AG10803 (cell line): ENCODE measurements around the gene ELOF1.
"Not testable (repeated sequence)": the region's sequence is repeated elsewhere in the genome, so short reads cannot be mapped to it uniquely, and the experiment has no call there.

ENCODE experiments used
- DNase-seq: peaks from one replicate; pipeline ENCODE4 v3.0.0; 2010; ENCODE audit warnings: low read depth
- H3K4me3 ChIP-seq: 2 replicates; pipeline ENCODE4 v1.5.1; 2011; ENCODE audit warnings: mild to moderate bottlenecking, low read length, control low read depth
- CTCF ChIP-seq: conservative IDR thresholded peaks from 2 replicates; pipeline ENCODE4 v1.5.1; 2011; ENCODE audit warnings: mild to moderate bottlenecking, low read length, control low read depth, inconsistent platforms

The ELOF1 gene

DNA sequence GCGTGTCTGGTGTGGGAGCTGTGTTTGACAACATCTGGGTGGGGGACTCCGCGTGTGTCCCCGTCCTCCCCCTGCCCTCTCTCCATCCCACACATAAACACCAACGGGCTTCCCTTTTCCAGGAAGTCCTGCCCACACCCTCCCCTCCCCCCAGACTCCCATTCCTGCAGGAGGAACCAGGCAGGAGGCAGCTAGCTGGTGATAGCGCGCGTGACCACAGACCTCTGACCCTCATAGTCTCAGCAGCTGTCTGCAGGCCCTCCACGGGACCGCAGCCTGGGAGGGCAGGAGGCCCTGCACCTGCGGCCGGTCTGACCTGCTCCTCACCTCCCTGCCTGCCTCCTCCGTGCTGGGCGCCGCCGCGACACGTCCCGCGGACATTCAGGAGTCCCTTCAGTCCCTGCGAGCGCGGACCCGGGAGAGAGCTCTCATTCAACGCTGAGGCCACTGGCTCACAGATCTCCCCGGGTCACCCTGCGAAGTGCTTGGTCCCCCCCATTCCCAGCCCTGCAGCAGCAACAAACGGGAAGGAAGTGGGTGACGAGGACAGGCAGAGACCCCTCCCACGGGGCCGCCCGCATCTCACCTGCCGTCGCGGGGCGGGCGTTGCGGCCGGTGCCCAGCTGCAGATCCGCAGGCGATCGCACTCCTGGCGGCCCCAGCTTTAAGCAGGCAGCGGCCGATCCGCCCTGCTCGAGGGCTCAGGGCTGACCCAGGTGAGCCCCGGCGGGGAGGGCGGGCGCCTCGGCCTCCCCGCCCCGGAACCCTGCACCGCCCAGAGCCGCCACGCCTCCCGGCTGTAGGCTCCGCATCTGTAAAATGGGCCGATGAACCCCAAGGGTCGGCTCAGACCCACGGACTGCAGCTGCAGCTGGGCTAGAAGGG, 19.5 kb upstream of the ELOF1 start:
- H3K4me3 ChIP-seq, result no peak overlapping the region; the same call in 1 of the 2 replicates
- no peak for DNase-seq
- no peak for TF ChIP-seq CTCF

DNA sequence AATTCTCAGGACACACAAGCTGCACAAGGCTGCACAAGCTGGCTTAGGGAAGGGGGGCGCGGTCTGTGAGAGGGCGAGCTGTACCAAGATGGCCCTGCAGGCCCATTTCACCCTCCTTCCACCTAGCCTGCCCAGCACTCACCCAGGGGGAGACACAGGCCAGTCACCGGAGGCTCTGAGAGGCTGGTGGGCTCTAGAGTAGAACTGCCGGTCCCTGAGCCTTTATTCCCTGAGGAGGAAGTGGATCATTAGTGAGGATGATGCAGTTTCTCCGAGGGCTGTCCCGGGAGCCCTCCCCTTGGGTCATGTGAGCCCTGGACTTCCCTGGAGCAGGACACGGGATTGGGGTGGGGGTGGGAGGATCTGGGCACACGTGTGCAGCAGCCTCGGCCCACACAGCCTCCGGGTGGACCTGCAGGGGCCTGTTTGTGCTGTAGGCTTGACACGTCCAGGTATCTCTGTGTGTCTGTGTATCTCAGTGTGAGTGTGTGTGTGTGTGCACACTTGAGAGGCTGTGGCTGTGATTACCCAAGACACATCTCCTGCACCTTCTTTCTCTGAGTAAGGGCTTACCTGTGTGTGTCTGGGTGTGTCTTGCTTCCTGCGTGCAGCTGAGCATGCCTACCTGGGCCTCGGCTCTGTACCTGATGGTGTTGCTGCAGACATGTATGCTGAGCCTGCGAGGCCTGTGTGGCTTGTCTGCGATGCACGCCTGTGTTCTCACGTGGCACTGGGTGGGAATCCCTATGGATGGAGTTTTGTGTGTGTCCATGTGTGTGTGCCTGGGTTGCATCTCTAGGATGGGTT, 18.6 kb upstream of the ELOF1 start, which contains the start of gene ACP5:
TSS of gene ACP5 (minus strand) at position 195 of the 807 bp plus-strand sequence. CDS start 328 bp downstream, outside the sequence.
- TF ChIP-seq CTCF, result no peak
- DNase-seq, result no peak
- H3K4me3 ChIP-seq, result no peak within 1 kb of the TSS; the same call in 1 of the 2 replicates

- H3K4me3 ChIP-seq, result no peak overlapping the region
- DNase-seq, result no peak
- TF ChIP-seq CTCF, result no peak
These were observed 17.2 kb upstream of the ELOF1 start for GRCh38 chr19:11576227-11576626.

DNA sequence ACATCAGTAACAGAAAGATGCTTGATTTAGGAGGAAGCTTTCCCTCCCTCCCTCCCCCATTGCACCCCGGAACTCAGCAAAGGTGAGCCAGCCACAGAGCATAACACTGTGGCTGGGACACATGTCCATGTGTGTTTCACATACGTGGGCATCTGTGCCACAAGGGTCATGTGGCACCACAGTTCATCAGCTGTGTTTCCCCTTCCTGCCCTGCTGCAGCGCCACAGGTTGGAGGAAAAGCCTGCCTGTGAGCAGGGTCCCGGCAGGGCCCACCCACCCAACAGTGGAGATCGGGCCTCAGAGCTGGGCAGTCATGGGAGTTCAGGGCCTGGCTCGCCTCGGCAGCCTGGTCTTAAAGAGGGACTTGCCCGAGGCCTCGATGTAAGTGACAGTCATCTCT, 15.7 kb upstream of the ELOF1 start:
- no peak for TF ChIP-seq CTCF

DNA sequence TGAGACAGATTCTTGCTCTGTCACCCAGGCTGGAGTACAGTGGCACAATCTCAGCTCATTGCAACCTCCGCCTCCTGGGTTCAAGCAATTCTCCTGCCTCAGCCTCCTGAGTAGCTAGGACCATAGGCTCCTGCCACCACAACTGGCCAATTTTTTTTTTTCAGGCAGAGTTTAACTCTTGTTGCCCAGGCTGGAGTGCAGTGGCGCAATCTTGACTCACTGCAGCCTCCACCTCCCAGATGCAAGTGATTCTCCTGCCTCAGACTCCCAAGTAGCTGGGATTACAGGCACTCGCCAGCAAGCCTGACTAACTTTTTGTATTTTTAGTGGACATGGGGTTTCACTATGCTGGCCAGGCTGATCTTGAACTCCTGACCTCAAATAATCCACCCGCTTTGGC, 14.7 kb upstream of the ELOF1 start:
- not testable (repeated sequence) for DNase-seq, H3K4me3 ChIP-seq

More for the DNA sequence above, 15.7 kb upstream of the ELOF1 start:
- DNase-seq, result no peak
- no peak overlapping the region for H3K4me3 ChIP-seq

- DNase-seq, result not testable (repeated sequence)
These were observed 14.3 kb upstream of the ELOF1 start for GRCh38 chr19:11573354-11573753.

DNA sequence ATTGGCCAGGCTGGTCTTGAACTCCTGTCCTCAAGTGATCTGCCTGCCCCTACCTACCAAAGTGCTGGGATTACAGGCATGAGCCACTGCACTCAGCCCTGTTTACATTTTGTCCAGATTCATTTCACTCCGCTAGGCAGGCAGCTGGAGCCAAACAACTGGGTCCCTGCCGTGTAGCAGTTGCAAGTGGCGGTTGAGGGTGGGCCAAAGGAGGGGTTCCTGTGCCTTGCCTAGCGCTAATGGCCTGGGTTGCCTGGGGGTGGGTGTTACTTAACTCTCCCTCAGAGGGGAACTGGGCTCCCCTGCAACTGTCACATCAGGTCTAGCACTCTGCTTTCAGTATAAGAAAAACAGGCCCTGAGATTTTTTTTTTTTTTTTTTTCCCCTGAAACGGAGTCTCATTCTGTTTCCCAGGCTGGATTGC, 11.0 kb upstream of the ELOF1 start:
- no peak overlapping the region for H3K4me3 ChIP-seq
- no peak for DNase-seq
- TF ChIP-seq CTCF, result no peak

More at GRCh38 chr19:11573354-11573753, 14.3 kb upstream of the ELOF1 start:
- H3K4me3 ChIP-seq, result not testable (repeated sequence)
